Esophagus muscularis mucosa (tissue), 4 donors: ENCODE measurements around the gene PRKRIP1. TPM values are rescaled to one million over a fixed set of nuclear protein-coding genes. Genes with fewer than 3 reads are reported as not detected.
"Not testable (repeated sequence)": the region's sequence is repeated elsewhere in the genome, so short reads cannot be mapped to it uniquely, and the experiment has no call there.

Source experiments
- DNase-seq: peaks from one replicate; pipeline ENCODE4 v3.0.0-alpha.2; 2017; ENCODE audit errors: extremely low spot score
- H3K27ac ChIP-seq, 4 donors: fragments of 200-600 bp; sonication (generic); replicated peaks in 1 of 4; 1 replicate in 3 of 4; 2 replicates in 1 of 4; pipeline ENCODE4 v1.5.1; 2016 to 2019; ENCODE audit warnings: mild to moderate bottlenecking in 1 of 4
- H3K27me3 ChIP-seq, 4 donors: fragments of 200-600 bp; sonication (generic); one replicate each; pipeline versions ENCODE4 v1.5.1 to v1.6.0; 2016 to 2019
- H3K36me3 ChIP-seq, 4 donors: fragments of 200-600 bp; sonication (generic); one replicate each; pipeline ENCODE4 v1.5.1; 2016 to 2019
- H3K4me1 ChIP-seq, 4 donors: fragments of 200-600 bp; sonication (generic); one replicate each; pipeline ENCODE4 v1.5.1; 2016 to 2019
- H3K4me3 ChIP-seq, 4 donors: fragments of 200-600 bp; sonication (generic); 1 replicate in 2 of 4; 2 replicates in 2 of 4; pipeline ENCODE4 v1.5.1; 2016 to 2019; ENCODE audit warnings: mild to moderate bottlenecking in 4 of 4, moderate library complexity in 1 of 4
- H3K9me3 ChIP-seq, 4 donors: fragments of 200-600 bp; sonication (generic); 1 replicate in 3 of 4; 2 replicates in 1 of 4; pipeline ENCODE4 v1.5.1; 2016 to 2019
- EP300 ChIP-seq: sonication (generic); formaldehyde crosslinking; IDR thresholded peaks from one replicate; pipeline ENCODE4 v1.6.1; 2017; ENCODE audit warnings: antibody characterized with exemption
- POLR2A ChIP-seq: fragments of 450-650 bp; IDR thresholded peaks from one replicate; pipeline ENCODE4 v1.6.1; 2017; ENCODE audit warnings: antibody characterized with exemption, moderate library complexity, mild to moderate bottlenecking, low read depth
- POLR2AphosphoS5 ChIP-seq, 2 donors: sonication (generic); formaldehyde crosslinking; IDR thresholded peaks; one replicate each; pipeline ENCODE4 v1.6.1; 2017; ENCODE audit warnings: antibody characterized with exemption in 2 of 2
- WGBS: methylation state at CpG from one replicate; pipeline ENCODE4 v1.1.5; 2018; 5-methylcytosine and 5-hydroxymethylcytosine counted together
- intact Hi-C: fragments of 100-400 bp; cut with DNase I; formaldehyde crosslinking; loops from one replicate; pipeline ENCODE4 v1.15.1; 2023
- total RNA-seq, 4 donors: library from RNA; depleted of rRNA; stranded (reverse); fragments of >200 nt; gene quantifications; one replicate each; pipeline versions ENCODE4 v1.1.0 to v1.2.1, GENCODE V29; 2016
- TF ChIP-seq, protein P1 (sequence below), 3 experiments: fragments of 200-600 bp in 2 of 3; fragments of 450-650 bp in 1 of 3; sonication (generic) in 2 of 3; IDR thresholded peaks; one replicate each; pipeline ENCODE4 v1.5.1; 2017 to 2019; ENCODE audit warnings: antibody characterized with exemption in 3 of 3, mild to moderate bottlenecking in 2 of 3, moderate library complexity in 1 of 3

Gene PRKRIP1
- total RNA-seq, 4 donors from 2014 or later: 14.7 to 21.6 (median 19.2) TPM

DNA sequence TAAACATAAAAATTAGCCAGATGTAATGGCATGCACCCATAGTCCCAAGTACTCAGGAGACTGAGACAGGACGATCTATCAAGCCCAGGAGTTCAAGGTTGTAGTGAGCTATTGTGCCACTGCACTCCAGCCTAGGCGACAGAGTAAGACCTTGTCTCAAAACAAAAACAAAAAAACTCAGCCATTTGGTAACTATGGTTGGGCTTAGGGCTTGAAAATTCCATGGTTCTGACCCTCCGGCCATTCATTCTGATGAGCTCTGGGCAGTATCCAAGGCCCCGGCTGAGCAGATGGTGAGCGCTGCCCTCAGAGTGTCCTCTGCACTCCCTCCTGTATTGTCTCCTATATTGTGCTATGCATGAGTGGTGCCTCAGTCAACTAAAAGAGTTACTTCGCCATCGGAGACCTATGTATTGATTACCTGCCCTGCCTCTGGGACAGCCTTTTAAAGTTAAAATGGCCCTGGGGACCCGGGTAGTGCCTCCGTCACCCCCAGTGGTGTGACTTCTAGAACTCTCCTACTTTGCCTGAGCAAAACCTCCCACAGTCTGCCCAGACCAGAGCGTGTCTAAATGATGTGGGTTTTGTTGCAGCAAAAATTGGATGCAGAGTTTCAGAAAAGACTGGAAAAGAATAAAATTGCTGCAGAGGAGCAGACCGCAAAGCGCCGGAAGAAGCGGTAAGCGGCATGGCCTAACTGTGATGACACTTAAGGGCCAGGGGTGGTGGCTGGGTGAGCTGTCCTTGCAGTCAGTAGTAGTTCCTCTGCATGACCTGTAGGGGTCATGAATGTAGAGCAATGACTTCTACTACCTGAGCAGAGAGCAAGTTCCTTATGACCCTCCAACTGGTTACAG, 8.1 kb downstream of the PRKRIP1 start:
- TF ChIP-seq POLR2AphosphoS5 (IDR thresholded peaks at IDR 0.05) (no peak), POLR2A (no peak), EP300 (no peak)
- TF ChIP-seq, protein P1, sequence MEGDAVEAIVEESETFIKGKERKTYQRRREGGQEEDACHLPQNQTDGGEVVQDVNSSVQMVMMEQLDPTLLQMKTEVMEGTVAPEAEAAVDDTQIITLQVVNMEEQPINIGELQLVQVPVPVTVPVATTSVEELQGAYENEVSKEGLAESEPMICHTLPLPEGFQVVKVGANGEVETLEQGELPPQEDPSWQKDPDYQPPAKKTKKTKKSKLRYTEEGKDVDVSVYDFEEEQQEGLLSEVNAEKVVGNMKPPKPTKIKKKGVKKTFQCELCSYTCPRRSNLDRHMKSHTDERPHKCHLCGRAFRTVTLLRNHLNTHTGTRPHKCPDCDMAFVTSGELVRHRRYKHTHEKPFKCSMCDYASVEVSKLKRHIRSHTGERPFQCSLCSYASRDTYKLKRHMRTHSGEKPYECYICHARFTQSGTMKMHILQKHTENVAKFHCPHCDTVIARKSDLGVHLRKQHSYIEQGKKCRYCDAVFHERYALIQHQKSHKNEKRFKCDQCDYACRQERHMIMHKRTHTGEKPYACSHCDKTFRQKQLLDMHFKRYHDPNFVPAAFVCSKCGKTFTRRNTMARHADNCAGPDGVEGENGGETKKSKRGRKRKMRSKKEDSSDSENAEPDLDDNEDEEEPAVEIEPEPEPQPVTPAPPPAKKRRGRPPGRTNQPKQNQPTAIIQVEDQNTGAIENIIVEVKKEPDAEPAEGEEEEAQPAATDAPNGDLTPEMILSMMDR (IDR thresholded peaks at IDR 0.05): peak in 2 of 3 experiments; percentile 45 to 63
- no peak for DNase-seq
- no peaks in the 10 kb centered on the region for H3K4me1 ChIP-seq
- H3K27ac ChIP-seq: no peak overlapping the region
- peaks cover 66 to 100% (median 97%) of the 10 kb centered on the region in 4 donors for H3K36me3 ChIP-seq
- no peak overlapping the region for H3K4me3 ChIP-seq
- intact Hi-C loops: no loop called here
- H3K9me3 ChIP-seq: no peaks in the 10 kb centered on the region
- WGBS: 81% methylated on average over 15 of the region's 15 CpGs
- H3K27me3 ChIP-seq: no peaks in the 10 kb centered on the region

DNA sequence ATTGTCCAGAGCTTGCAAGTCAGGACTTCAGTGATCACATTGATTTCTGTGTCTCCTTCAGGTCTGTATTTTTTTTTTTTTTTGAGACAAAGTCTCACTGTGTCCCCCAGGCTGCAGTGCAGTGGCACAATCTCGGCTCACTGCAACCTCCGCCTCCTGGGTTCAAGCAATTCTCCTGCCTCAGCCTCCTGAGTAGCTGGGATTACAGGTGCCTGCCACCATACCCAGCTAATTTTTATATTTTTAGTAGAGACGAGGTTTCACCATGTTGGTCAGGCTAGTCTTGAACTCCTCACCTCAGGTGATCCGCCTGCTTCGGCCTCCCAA, 8.7 kb downstream of the PRKRIP1 start:
- H3K4me3 ChIP-seq, H3K4me1 ChIP-seq, H3K9me3 ChIP-seq, H3K27ac ChIP-seq, H3K27me3 ChIP-seq, intact Hi-C loops, DNase-seq: not testable (repeated sequence)
- H3K36me3 ChIP-seq: peaks cover 66 to 100% (median 97%) of the 10 kb centered on the region in 4 donors
- WGBS: 87% methylated on average over 5 of the region's 5 CpGs

DNA sequence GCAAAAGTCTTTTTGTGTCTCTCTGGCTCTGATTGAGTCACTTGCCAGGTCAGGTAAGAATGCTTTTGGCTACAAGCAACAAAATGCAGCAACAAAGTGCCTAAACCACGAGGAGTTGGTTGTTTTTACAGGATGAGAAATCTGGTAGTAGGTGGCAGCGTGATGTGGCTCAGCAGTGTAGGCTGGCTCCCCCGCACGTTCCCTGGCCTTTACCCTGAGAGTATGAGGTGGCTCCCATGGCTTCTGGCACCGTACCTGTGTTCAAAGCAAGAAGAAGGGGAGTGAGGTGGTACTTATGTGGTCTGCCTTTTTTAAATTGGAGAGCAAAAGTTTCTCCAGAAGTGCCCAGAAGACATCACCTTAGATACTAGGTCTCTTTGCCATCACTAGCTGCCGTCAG, 11.7 kb downstream of the PRKRIP1 start:
- no peak for DNase-seq
- Histone ChIP-seq H3K36me3 (peaks cover 73 to 100% (median 93%) of the 10 kb centered on the region in 4 donors), H3K27me3 (no peaks in the 10 kb centered on the region), H3K4me1 (peaks cover 0 to 9% (median 2%) of the 10 kb centered on the region in 4 donors), H3K9me3 (no peaks in the 10 kb centered on the region), H3K4me3 (no peak overlapping the region), H3K27ac (no peak overlapping the region)
- 87% methylated on average over 6 of the region's 6 CpGs for WGBS
- TF ChIP-seq EP300: no peak
- TF ChIP-seq, protein P1 (IDR thresholded peaks at IDR 0.05): no peak
- TF ChIP-seq POLR2A: no peak
- no peak for TF ChIP-seq POLR2AphosphoS5 (IDR thresholded peaks at IDR 0.05)
- intact Hi-C loops: no loop called here

DNA sequence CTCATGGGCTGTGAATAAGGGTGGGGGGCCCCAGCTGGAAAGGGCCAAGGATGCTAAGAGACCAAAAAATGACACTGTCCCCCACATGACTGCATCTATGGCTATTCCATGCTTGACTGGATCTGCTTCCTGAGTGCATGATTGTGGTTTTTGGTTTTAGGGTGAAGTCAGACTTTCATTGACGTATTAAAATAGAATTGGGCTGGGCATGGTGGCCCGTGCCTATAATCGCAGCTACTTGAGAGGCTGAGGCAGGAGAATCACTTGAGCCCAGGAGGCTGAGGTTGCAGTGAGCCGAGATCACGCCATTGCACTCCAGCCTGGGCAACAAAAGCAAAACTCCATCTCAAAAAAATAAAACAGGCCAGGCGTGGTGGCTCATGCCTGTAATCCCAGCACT, 12.4 kb downstream of the PRKRIP1 start:
- WGBS: 95% methylated on average over 6 of the region's 6 CpGs
- DNase-seq, H3K4me3 ChIP-seq, H3K9me3 ChIP-seq, intact Hi-C loops, H3K27ac ChIP-seq, H3K4me1 ChIP-seq, H3K27me3 ChIP-seq: not testable (repeated sequence)
- H3K36me3 ChIP-seq: peaks cover 70 to 99% (median 92%) of the 10 kb centered on the region in 4 donors

DNA sequence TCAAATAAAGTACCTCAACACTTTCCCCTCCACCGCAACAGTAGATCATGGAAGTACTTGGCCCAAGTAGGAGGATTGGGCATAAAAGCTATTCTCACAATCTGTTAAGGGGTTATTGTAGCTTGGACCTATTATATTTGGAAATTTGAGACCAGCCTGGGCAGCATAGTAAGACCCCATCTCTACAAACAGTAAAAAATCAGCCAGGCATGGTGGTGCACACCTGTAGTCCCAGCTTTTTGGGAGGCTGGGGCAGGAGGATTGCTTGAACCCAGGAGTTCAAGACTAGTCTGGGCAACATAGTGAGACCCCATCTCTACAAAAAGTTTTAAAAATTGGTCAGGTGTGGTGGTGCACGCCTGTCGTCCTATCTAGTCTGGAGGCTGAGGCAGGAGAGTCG, 13.2 kb downstream of the PRKRIP1 start:
- WGBS: 100% methylated on average over 4 of the region's 4 CpGs
- intact Hi-C loops: no loop called here
- no peak for DNase-seq
- H3K27ac ChIP-seq: no peak overlapping the region
- no peaks in the 10 kb centered on the region for H3K9me3 ChIP-seq
- TF ChIP-seq, protein P1 (IDR thresholded peaks at IDR 0.05): no peak
- TF ChIP-seq POLR2AphosphoS5 (IDR thresholded peaks at IDR 0.05): no peak
- TF ChIP-seq POLR2A: no peak
- no peak for TF ChIP-seq EP300
- no peaks in the 10 kb centered on the region for H3K27me3 ChIP-seq
- H3K4me1 ChIP-seq: peaks cover 0 to 10% (median 4%) of the 10 kb centered on the region in 4 donors
- H3K4me3 ChIP-seq: no peak overlapping the region
- peaks cover 63 to 99% (median 88%) of the 10 kb centered on the region in 4 donors for H3K36me3 ChIP-seq
